ENCODE data around the gene TNIP1. TPM values are rescaled to one million over a fixed set of nuclear protein-coding genes. Genes with fewer than 3 reads are reported as not detected.

TNIP1 gene
- polyA plus RNA-seq, 1 experiment = 42.6 TPM

GRCh38 chr5:151038801-151039238 is 42.0 kb downstream of the TNIP1 start:
- H3K9me3 ChIP-seq (ENCODE audit: control insufficient read depth, insufficient read depth, low read length) = no peaks in the 10 kb centered on the region
- H3K27me3 ChIP-seq (ENCODE audit: control insufficient read depth, insufficient read depth, low read length) = no peaks in the 10 kb centered on the region
- no peak for TF ChIP-seq CTCF (IDR thresholded peaks at IDR 0.05; ENCODE audit: low read depth, low read length)
- no peak for DNase-seq (ENCODE audit: low read depth, low spot score)
- H3K27ac ChIP-seq (ENCODE audit: low read depth, low read length) = peak overlapping the region; percentile 67
- POLR2A ChIA-PET = interaction anchor here (0.7 kb wide), 1 partner anchor 55 kb away, joined by 3 read pairs; no protein-coding TSS in a partner anchor
- no peak overlapping the region for H3K4me3 ChIP-seq (ENCODE audit: low read depth, low read length)
- CTCF ChIA-PET = interaction anchor here (0.5 to 8.3 kb wide), 7 partner anchors 9 to 612 kb away, joined by 3 to 71 read pairs (median 9); no protein-coding TSS in a partner anchor

- no peak for DNase-seq (ENCODE audit: low read depth, low spot score)
- CTCF ChIA-PET = interaction anchor here (0.9 to 8.3 kb wide), 6 partner anchors 9 to 613 kb away, joined by 3 to 71 read pairs (median 16); no protein-coding TSS in a partner anchor
- no peaks in the 10 kb centered on the region for H3K27me3 ChIP-seq (ENCODE audit: control insufficient read depth, insufficient read depth, low read length)
- H3K9me3 ChIP-seq (ENCODE audit: control insufficient read depth, insufficient read depth, low read length) = no peaks in the 10 kb centered on the region
- H3K27ac ChIP-seq (ENCODE audit: low read depth, low read length) = peak overlapping the region; percentile 67
- no peak for TF ChIP-seq CTCF (IDR thresholded peaks at IDR 0.05; ENCODE audit: low read depth, low read length)
- no peak overlapping the region for H3K4me3 ChIP-seq (ENCODE audit: low read depth, low read length)
- POLR2A ChIA-PET = interaction anchor here (0.6 to 0.7 kb wide), 2 partner anchors 55 to 702 kb away, joined by 3 read pairs; no protein-coding TSS in a partner anchor
These were observed 42.5 kb downstream of the TNIP1 start for GRCh38 chr5:151038412-151038745.

- peak overlapping the region; percentile 67 for H3K27ac ChIP-seq (ENCODE audit: low read depth, low read length)
- no peaks in the 10 kb centered on the region for H3K9me3 ChIP-seq (ENCODE audit: control insufficient read depth, insufficient read depth, low read length)
- no peaks in the 10 kb centered on the region for H3K27me3 ChIP-seq (ENCODE audit: control insufficient read depth, insufficient read depth, low read length)
- peak; percentile 26 for DNase-seq (ENCODE audit: low read depth, low spot score)
- no peak overlapping the region for H3K4me3 ChIP-seq (ENCODE audit: low read depth, low read length)
- TF ChIP-seq CTCF (IDR thresholded peaks at IDR 0.05; ENCODE audit: low read depth, low read length) = no peak
- CTCF ChIA-PET = interaction anchor here (0.9 to 8.3 kb wide), 5 partner anchors 10 to 88 kb away, joined by 3 to 71 read pairs (median 27); no protein-coding TSS in a partner anchor
- POLR2A ChIA-PET = interaction anchor here (0.6 to 0.7 kb wide), 2 partner anchors 56 to 703 kb away, joined by 3 read pairs; no protein-coding TSS in a partner anchor
These were observed 43.0 kb downstream of the TNIP1 start for GRCh38 chr5:151037561-151038411.

- no peak for DNase-seq (ENCODE audit: low read depth, low spot score)
- POLR2A ChIA-PET = no interaction called here
- CTCF ChIA-PET = interaction anchor here (1.2 to 2.1 kb wide), 6 partner anchors 12 to 89 kb away, joined by 3 to 19 read pairs (median 8); no protein-coding TSS in a partner anchor
- no peaks in the 10 kb centered on the region for H3K27me3 ChIP-seq (ENCODE audit: control insufficient read depth, insufficient read depth, low read length)
- H3K27ac ChIP-seq (ENCODE audit: low read depth, low read length) = no peak overlapping the region
- no peaks in the 10 kb centered on the region for H3K9me3 ChIP-seq (ENCODE audit: control insufficient read depth, insufficient read depth, low read length)
- no peak for TF ChIP-seq CTCF (IDR thresholded peaks at IDR 0.05; ENCODE audit: low read depth, low read length)
- H3K4me3 ChIP-seq (ENCODE audit: low read depth, low read length) = no peak overlapping the region
These were observed 44.3 kb downstream of the TNIP1 start for GRCh38 chr5:151036556-151036955.

All from AG04450 (cell line).